AG08395 (cell line): ENCODE measurements around the gene RDH16.

Source experiments
- DNase-seq: peaks from one replicate; pipeline ENCODE4 v3.0.0; 2012; ENCODE audit warnings: mixed read lengths, low spot score

RDH16 gene, protein sequence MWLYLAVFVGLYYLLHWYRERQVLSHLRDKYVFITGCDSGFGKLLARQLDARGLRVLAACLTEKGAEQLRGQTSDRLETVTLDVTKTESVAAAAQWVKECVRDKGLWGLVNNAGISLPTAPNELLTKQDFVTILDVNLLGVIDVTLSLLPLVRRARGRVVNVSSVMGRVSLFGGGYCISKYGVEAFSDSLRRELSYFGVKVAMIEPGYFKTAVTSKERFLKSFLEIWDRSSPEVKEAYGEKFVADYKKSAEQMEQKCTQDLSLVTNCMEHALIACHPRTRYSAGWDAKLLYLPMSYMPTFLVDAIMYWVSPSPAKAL

DNA sequence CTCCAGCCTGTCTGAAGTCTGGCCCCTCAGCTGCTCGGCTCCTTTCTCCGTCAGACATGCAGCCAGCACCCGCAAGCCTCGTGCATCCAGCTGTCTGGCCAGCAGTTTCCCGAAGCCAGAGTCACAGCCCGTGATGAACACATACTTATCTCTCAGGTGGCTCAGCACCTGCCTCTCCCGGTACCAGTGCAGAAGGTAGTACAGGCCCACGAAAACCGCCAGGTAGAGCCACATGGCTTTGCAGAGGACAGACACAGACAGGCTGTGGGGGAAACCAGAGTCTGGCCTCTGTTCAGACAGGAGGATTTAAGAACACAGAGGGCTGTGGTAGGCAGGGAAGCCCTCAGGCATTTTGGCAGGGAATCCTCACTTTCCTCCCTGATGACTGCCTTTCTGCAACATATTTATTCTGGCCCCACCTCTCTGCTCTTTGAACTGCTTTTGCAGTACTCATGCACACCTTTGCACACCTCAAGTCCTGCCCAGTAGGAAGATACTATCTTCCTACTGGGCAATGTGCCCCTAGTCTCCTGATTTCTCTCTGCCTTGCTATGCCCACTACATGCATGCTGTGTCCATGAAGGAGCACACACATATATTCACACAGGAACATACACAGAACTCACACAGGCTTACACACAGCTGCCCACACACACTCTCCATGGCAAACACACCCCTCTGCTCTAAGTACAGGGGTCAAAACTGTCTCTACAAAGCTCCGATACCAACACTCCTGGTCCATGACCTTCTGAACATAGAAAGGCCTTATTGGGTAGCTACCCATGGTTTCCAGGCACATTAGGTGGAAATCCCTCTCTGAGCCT is at the start of gene RDH16:
Gene RDH16 (minus strand): TSS at position 380 of the 824 bp plus-strand sequence. CDS start 146 bp downstream, at position 234.
- DNase-seq, result peak; percentile 1

DNA sequence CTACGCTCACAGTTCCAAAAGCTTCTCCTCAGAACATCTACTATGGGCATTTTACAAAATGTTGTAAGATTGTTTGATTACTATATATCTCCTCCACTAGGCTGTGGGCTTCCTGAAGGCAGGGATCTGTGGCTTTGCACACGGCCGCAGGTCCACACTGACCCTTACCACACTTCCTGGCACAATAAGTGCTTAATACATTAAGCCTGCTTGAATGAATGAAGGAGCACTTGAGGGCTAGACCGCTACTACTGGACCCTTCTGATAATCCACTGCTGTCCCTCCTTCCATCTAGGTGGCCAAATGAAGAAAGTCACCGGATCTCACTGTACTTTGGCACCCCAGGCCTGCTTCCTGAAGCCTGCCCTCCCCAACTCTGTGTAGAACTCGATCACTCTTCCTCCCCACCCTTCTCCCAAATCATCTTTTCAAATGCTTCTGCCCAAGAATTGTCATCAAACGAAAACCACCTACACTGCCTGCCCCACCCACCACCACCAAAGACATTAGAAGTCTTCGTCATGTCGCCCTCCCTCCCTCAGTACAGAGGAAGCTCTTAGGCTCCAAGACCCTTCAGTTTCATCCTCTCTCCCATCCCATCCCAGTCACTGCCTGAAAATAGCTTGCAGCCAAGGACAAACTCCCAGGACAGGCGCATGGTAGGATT is 49.5 kb upstream of the RDH16 start:
- no peak for DNase-seq

DNA sequence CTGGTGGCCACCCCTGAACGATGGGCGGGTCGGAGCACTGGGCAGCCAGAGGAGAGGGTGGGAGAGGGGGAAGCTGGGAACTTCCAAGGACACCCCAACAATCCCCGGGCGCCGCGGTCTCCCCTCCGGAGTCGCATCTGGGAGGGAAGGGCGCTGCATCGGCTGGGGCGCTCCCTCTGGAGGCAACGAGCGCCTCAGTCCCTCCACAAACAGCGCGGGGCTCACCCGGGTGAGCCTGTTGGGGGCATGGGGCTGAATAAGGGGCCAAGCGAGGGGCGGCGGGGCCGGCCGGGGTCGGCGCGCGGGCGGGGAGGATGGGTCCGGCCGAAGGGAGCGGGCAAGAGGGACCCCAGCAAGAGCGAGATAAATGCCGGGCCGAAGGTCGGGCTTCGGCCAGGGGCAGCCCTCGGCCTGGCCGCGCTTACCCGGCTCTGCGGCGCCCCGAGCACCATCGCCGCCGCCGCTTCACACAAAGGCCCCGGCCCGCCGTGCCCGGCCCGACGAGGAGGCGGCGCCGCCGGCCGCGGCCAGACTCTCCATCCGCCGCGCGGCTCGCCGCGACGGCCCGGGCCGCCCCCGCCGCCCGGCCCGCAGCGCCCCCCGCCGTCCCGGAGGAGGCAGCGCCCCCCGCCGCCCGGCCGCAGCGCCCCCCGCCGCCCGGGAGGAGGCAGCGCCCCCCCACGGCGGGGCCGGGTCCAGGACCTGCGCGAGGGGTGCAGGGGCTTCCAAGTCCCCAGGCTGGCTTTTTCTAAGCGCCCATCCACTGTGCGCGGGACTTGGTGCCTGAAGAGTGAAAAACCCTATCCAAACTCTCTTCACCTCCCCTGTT is 48.8 kb upstream of the RDH16 start, which contains the start of gene ZBTB39:
Gene ZBTB39 (minus strand): TSS at position 567 of the 829 bp plus-strand sequence. CDS start 1,629 bp downstream, outside the sequence.
- DNase-seq, result peak; percentile 93

DNA sequence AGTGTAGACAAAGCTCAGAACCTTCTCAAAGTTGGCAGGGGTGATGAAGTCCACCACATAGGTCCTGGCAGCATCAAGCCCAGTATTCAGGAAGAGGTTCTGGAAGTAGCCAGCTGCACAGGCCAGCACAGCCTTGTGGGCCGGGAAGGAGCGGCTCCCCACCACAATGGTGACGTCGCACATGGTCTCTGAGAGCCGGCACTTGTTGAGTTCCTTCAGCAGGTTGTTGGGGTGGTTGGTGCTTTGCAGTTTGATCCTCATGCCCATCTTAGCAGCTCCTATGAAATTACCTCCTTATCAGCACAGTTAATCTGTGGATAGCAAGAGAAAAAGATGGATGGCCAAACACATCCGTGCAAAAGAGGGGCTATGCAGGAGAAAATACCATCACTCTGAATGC is 47.2 kb upstream of the RDH16 start:
- no peak for DNase-seq

DNA sequence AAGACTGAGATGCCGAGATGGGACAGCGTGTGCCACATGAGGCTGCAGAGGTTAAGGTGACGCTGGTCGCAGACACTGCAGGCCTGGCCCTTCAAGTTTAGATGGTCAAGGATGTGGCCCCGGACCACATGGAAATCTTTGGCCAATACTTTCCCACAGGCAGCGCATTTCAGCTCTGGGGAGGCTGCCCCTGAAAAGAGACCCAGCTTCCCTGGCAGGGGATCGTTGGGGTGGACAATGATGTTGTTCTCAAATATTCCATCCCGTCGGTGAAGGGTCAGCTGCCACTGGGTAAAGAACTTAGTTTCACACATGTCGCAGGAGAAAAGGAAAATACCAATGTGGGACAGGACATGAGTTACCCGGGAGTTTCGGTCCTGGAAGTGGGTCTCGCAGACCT is 46.0 kb upstream of the RDH16 start:
- DNase-seq, result no peak

DNA sequence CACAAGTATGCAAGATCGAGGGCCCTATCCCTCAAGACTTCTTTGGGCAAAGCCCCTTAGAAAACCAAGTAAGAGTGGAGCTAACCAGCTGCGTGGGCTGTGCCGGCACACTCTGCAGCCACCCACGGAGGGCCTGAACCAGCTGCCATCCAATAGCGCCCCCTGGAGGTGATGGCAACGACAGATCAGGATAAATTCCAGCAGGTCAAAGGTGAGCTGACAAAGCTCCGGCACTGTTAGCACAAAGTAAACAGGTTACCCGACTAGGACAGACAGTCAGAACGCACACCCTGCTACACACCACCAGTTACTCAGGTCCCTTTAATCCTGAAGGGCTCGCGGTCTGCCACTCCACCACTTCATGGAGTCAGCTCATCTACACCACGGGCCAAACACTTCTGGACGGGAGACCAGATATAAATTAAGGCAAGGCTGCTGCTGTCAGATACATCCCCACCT is 44.1 kb upstream of the RDH16 start:
- DNase-seq, result peak; percentile 69

DNA sequence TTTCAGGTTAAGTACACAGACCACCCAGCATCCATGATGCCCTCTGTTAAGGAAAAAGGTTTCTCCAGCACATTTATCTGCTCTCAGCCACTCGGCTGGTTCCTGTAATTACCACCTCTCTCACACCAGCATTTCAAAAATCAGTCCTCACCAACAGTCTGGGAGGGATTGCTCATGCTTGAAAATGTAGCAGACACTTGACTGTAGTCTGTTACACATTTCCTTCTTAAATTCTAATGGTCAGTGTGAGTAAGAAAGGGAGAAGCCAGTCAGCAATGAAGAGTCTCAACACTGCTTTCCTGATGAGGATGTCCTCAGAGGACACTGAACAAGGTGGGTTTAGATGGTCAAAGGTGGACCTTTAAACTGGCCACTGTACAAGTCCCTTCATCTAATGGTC is 43.0 kb upstream of the RDH16 start:
- peak; percentile 49 for DNase-seq

DNA sequence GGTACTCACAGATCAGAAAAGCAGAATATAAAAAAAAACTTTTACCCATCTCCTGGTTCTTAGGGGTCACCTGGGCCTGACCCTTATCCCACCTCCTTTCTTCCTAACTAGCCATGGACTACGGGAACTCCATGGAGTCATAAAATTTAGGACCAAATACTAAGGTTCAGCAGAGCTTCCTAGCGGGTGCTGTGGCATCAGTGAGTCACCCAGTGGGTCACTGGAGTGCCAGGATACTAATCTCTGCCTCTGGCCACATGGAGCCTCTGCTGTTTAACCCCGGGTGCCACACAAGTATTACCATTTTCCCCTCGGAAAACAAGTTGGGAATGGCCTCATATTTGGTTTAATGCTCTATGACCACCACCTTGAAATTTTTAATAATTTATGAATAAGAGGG is 42.0 kb upstream of the RDH16 start:
- DNase-seq, result peak; percentile 30

DNA sequence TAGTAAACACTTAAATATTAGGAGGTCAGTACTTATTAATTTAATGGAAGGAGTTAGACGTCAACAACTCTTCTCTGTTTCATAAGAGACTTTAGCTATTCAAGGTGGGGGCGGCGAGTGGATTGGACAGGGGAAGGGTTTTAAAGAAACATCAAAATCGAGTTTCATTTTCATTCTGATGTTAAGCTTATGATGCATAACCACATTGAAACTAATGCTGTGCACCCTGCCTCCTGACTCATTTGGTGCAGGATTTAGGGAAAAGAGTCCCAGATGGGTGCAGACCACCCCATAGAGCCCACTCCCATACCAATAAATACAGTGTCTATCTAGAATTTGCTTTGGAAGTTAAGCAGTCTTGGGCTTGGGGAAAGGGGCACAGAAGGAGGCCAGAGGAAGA is 41.6 kb upstream of the RDH16 start:
- DNase-seq, result no peak

DNA sequence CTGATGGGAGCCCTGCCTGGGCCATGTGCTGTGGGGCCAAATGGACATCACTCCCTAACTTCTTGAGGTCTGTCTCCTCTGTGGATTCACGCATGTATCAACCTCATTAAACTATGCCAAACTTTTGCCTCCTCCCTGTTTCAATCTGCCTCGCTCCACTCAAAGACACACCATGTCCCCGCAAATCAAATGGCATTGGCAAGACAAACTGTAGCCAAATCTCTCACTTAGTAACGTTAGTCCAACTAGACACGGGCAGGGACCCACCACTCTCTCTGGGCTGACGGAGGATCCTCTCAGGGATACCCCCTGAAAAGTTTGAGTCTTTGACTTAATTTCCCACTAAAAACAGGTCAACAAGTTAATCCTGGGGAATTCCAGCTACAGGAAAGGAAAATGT is 40.9 kb upstream of the RDH16 start:
- no peak for DNase-seq

DNA sequence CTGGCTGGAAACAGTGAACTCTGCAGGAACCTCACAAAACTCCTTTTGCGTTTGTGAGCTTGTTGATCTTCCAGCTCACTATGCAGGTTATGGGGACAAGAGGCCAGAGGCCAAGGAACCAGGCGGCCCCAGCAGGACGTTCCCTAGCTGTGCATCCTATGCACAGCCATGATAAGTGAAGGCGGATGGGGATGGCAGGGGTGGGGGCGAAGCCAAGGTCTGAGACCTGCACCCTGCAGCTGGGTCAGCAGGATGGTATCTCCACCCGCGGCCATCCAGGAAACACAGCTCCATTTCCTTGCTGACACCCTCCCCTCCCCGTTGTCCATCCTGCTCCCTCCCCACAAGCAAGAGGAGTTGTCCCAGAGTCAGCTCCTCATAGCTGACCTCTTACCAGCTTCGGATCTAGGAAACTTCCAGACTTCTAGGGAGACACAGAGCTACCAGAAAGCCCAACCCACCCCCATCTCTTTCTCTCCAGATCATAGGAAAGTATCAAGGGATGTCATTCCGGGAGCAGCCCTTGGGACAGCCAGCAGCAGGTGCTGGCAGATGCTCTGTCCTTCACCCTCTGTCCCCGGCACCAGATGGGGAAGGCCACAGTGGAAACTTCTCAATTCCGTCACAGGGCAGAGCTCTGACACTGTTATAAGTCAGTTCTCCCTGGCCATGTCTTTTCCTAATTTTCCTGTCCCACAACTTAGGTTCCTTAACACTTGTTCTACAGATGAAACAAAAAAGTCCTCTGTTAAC is 39.6 kb upstream of the RDH16 start:
- no peak for DNase-seq

DNA sequence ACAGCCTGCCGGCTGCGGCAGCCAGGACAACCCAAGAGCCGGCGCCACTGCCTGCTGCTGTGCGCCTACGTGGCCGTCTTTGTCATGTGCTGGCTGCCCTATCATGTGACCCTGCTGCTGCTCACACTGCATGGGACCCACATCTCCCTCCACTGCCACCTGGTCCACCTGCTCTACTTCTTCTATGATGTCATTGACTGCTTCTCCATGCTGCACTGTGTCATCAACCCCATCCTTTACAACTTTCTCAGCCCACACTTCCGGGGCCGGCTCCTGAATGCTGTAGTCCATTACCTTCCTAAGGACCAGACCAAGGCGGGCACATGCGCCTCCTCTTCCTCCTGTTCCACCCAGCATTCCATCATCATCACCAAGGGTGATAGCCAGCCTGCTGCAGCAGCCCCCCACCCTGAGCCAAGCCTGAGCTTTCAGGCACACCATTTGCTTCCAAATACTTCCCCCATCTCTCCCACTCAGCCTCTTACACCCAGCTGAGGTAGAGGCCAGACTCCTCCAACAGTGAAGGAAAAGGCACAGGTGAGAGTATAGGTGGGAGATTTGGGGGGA is 38.6 kb upstream of the RDH16 start:
- no peak for DNase-seq

DNA sequence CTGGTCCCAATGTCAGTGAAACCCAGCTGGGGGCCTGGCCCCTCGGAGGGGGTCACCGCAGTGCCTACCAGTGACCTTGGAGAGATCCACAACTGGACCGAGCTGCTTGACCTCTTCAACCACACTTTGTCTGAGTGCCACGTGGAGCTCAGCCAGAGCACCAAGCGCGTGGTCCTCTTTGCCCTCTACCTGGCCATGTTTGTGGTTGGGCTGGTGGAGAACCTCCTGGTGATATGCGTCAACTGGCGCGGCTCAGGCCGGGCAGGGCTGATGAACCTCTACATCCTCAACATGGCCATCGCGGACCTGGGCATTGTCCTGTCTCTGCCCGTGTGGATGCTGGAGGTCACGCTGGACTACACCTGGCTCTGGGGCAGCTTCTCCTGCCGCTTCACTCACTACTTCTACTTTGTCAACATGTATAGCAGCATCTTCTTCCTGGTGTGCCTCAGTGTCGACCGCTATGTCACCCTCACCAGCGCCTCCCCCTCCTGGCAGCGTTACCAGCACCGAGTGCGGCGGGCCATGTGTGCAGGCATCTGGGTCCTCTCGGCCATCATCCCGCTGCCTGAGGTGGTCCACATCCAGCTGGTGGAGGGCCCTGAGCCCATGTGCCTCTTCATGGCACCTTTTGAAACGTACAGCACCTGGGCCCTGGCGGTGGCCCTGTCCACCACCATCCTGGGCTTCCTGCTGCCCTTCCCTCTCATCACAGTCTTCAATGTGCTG is 38.0 kb upstream of the RDH16 start:
- DNase-seq, result no peak

DNA sequence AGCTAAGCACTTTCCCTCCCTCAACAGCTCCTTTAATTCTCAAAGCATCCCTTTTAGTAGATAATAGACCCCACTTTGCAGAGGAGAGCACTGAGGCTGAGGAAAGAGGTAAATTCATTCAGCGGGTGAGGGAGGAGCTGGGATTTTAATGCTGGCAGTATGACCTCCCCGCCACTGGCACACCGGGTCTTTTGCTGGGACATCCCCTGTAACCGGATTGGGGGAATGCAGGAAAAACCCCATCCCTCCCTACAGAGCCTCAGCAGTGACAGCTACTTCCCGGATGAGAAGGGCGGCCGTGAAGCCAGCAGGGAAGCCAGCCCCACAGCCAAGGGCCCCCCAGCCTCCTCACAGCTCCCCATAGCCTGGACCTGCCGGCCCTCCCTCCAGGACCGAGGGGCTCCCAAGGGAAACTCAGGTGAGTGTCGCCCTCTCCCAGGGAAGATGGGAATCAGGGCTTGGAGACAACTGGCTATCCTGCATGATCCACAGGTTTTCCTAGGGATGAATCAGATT is 36.9 kb upstream of the RDH16 start:
- no peak for DNase-seq

DNA sequence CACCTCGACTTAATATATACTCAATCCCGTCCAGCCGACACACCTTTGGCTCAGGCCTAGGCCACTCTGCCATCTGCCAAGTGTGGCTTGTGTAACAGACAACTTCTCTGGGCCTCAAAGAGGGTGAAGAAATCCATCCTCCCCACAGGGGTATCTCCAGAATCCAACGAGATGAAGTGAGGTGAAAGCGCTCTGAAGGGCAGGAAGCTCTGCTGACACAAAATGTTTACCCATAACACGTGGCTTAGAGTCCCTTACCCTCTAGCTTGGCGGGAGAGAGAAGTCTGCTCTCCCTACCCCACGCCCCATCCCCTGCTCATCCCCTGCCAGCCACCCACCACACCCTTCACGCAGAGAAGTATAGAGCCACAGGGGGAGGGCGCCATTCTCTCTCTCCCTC is 35.9 kb upstream of the RDH16 start:
- no peak for DNase-seq

DNA sequence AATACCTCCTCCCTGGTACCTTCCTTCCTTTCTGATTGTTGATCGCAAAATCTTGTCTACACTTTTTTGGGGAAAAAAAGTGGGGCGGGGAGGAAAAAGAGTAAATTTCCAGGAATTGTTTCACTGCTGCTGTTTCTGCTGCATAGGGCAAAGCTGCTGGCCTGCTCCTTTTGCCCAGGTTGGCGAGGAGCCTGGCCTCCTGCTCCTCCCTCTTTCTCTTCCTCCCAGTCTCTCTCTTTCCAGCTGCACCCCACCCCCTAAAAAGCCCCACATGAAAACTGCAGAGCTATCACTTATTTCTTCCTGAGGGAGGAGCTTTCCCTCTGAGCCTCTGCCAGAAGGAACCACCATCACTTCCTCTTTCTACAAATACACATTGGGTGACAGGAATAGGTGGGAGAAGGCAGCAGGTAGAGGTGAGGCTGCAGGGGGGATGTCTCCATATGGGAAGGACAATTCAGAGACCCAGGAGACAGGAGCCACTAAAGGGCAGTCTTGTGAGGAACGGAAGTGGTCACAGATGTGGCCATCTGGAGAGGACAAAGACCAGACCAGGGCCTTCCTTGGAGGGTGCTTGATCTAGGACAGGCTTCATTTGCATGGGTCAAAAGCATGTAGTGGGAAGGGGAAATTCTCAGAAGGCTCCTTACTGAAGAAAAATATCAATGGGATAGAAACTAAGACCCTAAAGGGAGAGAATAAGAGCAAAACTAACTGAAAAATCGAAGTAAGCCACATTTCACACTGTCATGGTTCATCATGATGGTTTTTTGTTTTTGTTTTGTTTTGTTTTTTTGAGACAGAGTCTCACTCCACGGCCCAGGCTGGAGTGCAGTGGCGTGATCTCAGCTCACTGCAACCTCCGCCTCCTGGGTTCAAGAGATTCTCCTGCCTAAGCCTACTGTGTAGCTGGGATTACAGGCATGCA is 34.2 kb upstream of the RDH16 start:
- DNase-seq, result no peak

DNA sequence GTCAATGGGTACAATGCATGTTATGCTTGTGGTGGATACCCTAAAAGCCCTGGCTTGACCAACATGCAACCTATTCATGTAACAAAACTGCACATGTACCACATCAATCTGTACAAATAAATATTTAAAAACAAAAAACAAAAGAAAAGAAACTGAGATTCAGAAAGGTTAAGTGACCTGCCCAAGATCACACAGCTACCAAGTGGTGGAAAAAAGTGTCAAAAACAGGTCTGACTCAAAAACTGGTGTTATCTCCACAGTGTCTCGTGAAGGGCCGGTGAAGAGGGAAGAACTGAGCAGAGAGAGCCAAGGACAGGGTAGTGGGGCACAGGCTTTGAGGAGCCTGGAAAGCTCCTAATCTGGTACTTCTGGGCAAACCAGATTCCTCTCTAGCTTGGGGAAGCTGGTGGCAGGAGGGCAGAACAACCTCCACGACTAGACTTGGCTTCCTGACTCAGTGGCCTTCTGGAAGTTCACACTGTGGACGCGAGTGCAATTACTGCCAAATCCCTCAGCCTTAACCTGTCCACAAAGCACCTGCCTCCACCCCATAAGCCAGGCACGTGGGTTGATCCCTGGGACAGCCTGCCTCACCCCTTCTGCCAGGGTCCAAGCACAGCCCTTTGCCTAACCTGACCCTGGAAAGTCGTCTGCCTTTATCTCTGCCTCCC is 33.4 kb upstream of the RDH16 start:
- DNase-seq, result no peak
